Adrenal gland (tissue), 12 donors: ENCODE results near the gene IL17RD. TPM values are rescaled to one million over a fixed set of nuclear protein-coding genes. Genes with fewer than 3 reads are reported as not detected.

Experiments used
- DNase-seq, 7 donors: peaks; one replicate each; pipeline ENCODE4 v3.0.0-alpha.2; 2019 to 2020
- H3K27ac ChIP-seq, 5 donors: fragments of 200-600 bp; sonication (generic) in 4 of 5; 1 replicate in 3 of 5; 2 replicates in 2 of 5; pipeline versions ENCODE4 v1.5.1 to v1.8.0; 2016 to 2020; ENCODE audit warnings: mild to moderate bottlenecking in 1 of 5
- H3K27me3 ChIP-seq: fragments of 200-600 bp; 2 replicates; pipeline ENCODE4 v1.8.0; 2021
- H3K36me3 ChIP-seq, 2 donors: fragments of 200-600 bp; replicated peaks in 1 of 2; 1 replicate in 1 of 2; 2 replicates in 1 of 2; pipeline versions ENCODE4 v1.5.1 to v1.8.0; 2018 to 2022
- H3K4me1 ChIP-seq, 2 donors: fragments of 200-600 bp; replicated peaks in 1 of 2; 1 replicate in 1 of 2; 2 replicates in 1 of 2; pipeline versions ENCODE4 v1.5.1 to v1.8.0; 2018 to 2021
- H3K4me3 ChIP-seq, 4 donors: fragments of 200-600 bp; sonication (generic) in 3 of 4; one replicate each; pipeline ENCODE4 v1.5.1; 2016 to 2018
- H3K9me3 ChIP-seq, 3 donors: fragments of 200-600 bp; sonication (generic) in 1 of 3; replicated peaks in 1 of 3; 1 replicate in 2 of 3; 2 replicates in 1 of 3; pipeline versions ENCODE4 v1.5.1 to v1.8.0; 2016 to 2021
- POLR2A ChIP-seq, 2 donors: fragments of 450-650 bp; IDR thresholded peaks; one replicate each; pipeline ENCODE4 v1.6.1; 2017; ENCODE audit warnings: antibody characterized with exemption in 2 of 2, mild to moderate bottlenecking in 2 of 2, moderate library complexity in 1 of 2
- WGBS, 4 donors: extraction: QIAGEN DNeasy Blood & Tissue Kit in 2 of 4; methylation state at CpG; one replicate each; pipeline versions ENCODE4 v1.1.5 to v1.1.7; 2013 to 2017; 5-methylcytosine and 5-hydroxymethylcytosine counted together
- intact Hi-C, 2 donors: fragments of 100-400 bp; cut with DNase I; formaldehyde crosslinking; loops; one replicate each; pipeline versions ENCODE4 v1.14.1 to v1.15.0; 2022 to 2023
- polyA plus RNA-seq, 3 donors: library from polyadenylated mRNA; stranded (reverse); fragments of 200-250 nt in 2 of 3; fragments of 350-450 nt in 1 of 3; fragmentation: Illumina TruSeq in 1 of 3; extraction: RNeasy Lipid Tissue Mini Kit (QIAGEN cat#74804) in 1 of 3; gene quantifications; one replicate each; pipeline ENCODE4 v1.2.3, GENCODE V29; 2013 to 2014
- total RNA-seq, 9 donors: library from RNA; depleted of rRNA in 4 of 9; stranded (reverse); fragments of >200 nt in 4 of 9; fragments of 120-200 nt in 1 of 9; fragmentation: NEBNext Ultra II Directional in 1 of 9; extraction: Animal tissue kit (Norgen Biotek cat#: 25700) in 1 of 9; gene quantifications; one replicate each; pipeline versions ENCODE4 v1.1.0 to v1.2.4, GENCODE V29; 2013 to 2023
- TF ChIP-seq, protein P1 (sequence below), 6 experiments: fragments of 450-650 bp in 4 of 6; fragments of 200-600 bp in 2 of 6; sonication (generic) in 1 of 6; IDR thresholded peaks; 1 replicate in 5 of 6; 2 replicates in 1 of 6; pipeline versions ENCODE4 v1.5.1 to v1.8.0; 2016 to 2021; ENCODE audit warnings: antibody characterized with exemption in 6 of 6, mild to moderate bottlenecking in 2 of 6, moderate library complexity in 1 of 6
- donor health status: healthy with polysubstance abuse.
- donor health status: Bipolar disorder and iron deficiency.
- donor health status: DM: yes; HTN: yes; CAD: no.
- donor health status: DM: no; HTN: no; CAD: no.
- donor health status: DM: no; HTN: no; CAD: no.
- donor health status: DM: yes; HTN: yes; CAD: no.

The IL17RD gene
- total and polyA plus RNA-seq, 12 donors: 0.44 to 7.1 (median 1.5) TPM

DNA sequence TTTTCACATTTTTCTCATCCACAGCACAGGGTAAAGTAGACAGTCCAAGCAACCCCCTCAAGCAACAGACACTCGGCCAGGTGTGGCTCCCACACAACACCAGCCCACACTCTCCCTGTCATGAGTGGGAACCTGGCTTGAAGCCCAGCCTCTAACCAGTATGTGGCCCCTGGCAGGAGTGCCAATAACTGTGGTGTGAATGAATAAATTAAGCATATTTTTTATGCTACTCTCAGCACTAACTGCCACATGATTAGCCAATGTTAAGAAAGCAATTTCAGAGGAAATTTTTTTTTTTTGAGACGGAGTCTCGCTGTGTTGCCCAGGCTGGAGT, 9.9 kb downstream of the IL17RD start:
- Histone ChIP-seq H3K27ac (no peak overlapping the region), H3K9me3 (no peaks in the 10 kb centered on the region), H3K36me3 (no peaks in the 10 kb centered on the region), H3K4me3 (no peak overlapping the region), H3K4me1 (no peaks in the 10 kb centered on the region), H3K27me3 (no peaks in the 10 kb centered on the region)
- intact Hi-C loops: no loop called here
- TF ChIP-seq, protein P1, sequence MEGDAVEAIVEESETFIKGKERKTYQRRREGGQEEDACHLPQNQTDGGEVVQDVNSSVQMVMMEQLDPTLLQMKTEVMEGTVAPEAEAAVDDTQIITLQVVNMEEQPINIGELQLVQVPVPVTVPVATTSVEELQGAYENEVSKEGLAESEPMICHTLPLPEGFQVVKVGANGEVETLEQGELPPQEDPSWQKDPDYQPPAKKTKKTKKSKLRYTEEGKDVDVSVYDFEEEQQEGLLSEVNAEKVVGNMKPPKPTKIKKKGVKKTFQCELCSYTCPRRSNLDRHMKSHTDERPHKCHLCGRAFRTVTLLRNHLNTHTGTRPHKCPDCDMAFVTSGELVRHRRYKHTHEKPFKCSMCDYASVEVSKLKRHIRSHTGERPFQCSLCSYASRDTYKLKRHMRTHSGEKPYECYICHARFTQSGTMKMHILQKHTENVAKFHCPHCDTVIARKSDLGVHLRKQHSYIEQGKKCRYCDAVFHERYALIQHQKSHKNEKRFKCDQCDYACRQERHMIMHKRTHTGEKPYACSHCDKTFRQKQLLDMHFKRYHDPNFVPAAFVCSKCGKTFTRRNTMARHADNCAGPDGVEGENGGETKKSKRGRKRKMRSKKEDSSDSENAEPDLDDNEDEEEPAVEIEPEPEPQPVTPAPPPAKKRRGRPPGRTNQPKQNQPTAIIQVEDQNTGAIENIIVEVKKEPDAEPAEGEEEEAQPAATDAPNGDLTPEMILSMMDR (IDR thresholded peaks at IDR 0.05): no peak
- no peak for TF ChIP-seq POLR2A (IDR thresholded peaks at IDR 0.05)
- 88 to 93% (median 89%) methylated on average over 3 of the region's 3 CpGs for WGBS, 4 donors
- no peak for DNase-seq

DNA sequence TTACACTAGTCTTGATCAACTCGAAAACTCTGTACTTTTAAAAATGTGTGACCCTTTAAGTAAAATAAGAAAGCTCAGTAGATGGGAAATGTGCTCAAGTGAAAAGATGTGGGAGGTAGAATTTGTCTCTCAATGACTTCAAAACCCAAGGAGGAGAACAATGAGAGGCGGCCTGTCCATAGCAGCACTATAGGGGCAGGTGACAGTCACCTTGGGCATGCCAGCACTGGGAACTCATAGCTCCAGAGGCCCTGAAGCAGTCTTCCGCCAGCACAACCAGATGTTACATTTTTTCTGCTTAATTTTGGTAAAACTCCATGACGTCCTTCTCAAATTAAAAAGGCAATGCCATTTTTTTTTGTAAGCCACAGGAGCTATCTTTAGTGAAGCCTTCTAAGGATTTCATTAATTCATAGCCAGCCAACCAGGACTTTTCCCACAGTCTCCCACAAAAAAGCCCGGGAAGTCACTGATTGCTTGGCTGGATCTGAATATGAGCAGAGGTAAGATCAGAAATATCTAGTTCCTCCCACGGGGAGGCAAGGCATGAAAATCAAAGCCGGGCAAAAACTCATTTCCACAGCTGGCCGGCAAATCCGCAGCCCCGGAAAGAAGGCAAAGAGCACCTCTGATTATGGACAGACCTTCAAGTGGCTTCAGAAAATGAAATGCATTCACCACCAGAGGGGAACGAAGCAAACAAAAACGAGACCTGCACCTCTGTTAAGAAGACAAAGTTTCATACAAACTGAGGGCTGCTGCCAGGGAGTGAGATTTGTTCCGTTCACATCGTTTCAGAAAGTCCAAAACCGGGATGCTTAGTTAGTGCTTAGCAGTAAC, 10.5 kb downstream of the IL17RD start:
- intact Hi-C loops: no loop called here
- no peak overlapping the region for H3K27ac ChIP-seq

DNA sequence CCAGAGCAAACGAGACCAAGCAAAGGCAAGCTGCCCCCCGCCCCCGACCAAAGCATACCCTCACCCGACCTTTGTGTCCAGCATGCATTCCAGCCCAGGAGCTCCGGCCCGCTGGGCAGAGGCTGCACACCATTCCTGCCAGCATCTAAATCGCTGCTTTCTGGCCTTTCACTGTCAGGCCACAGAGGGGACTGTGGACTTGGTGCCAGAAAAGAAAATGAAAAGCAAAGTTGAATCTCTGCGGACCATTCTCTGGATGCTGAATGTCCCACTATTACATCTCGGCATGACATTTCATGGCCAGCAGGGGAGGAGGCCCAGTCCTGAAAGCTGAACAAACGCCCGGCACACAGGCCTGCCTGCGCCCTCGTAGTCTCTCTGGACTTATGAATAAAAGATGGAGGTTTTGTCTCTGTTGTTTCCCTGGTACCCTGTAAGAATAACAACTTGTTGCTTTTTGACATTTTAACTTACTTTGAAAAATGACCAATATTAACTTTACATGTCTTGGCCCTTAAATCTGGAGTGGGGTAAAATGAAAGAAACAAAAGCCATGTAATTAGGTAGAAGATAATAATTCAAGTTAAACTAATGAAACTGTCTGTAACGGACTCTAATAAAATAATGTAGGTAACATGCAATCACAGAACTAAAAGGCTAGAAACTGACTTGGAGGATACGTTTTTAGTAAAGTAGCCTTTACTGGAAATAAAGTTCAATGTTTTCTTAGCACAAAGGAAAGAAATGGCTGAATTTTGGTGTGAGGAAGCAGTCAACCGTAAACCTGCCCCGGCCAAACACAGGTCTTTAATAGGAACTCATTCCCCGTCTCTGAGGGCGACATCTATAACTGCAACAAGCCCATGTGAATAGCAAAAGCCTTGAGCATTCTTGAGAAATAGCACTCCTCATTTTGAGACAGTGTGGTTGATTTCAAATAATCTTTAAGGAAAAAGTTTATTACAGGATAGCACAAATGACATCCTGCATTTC, 12.7 kb downstream of the IL17RD start:
- Histone ChIP-seq H3K27me3 (no peaks in the 10 kb centered on the region), H3K9me3 (no peaks in the 10 kb centered on the region), H3K36me3 (no peaks in the 10 kb centered on the region), H3K4me1 (no peaks in the 10 kb centered on the region), H3K27ac (peak overlapping the region in 1 of 5 donors; percentile 8), H3K4me3 (no peak overlapping the region)
- intact Hi-C loops: no loop called here
- TF ChIP-seq, protein P1 (IDR thresholded peaks at IDR 0.05): no peak
- no peak for TF ChIP-seq POLR2A (IDR thresholded peaks at IDR 0.05)
- DNase-seq: peak in 1 of 7 donors; percentile 50
- 71 to 82% (median 78%) methylated on average over 19 of the region's 19 CpGs for WGBS, 4 donors

More for the DNA sequence above, 10.5 kb downstream of the IL17RD start:
- H3K9me3 ChIP-seq: no peaks in the 10 kb centered on the region
- 71 to 85% (median 76%) methylated on average over 15 of the region's 15 CpGs for WGBS, 4 donors
- H3K4me3 ChIP-seq: no peak overlapping the region
- TF ChIP-seq POLR2A (IDR thresholded peaks at IDR 0.05): no peak
- TF ChIP-seq, protein P1 (IDR thresholded peaks at IDR 0.05): no peak
- H3K27me3 ChIP-seq: no peaks in the 10 kb centered on the region
- peak in 1 of 7 donors; percentile 15 for DNase-seq
- H3K4me1 ChIP-seq: no peaks in the 10 kb centered on the region
- H3K36me3 ChIP-seq: no peaks in the 10 kb centered on the region

DNA sequence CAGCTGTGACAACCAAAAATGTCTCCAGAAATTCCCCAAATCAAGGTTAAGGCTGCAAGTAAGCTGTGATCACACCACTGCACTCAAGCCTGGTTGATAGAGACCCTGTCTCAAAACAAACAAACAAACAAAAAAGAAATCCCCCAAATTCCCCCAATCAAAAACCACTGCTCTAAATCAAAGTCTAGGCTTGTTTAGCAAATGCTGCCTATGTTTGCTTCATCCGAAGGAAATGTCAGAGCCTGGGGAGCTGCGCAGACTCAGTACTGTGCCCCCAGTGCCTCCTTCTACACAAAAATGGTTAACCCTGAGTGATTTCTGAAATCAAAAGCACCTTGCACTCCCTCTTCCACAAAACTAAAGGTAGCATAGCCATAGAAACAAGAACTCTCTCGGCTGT, 13.4 kb downstream of the IL17RD start:
- no peaks in the 10 kb centered on the region for H3K9me3 ChIP-seq
- H3K4me3 ChIP-seq: no peak overlapping the region
- 70 to 85% (median 80%) methylated on average over 3 of the region's 3 CpGs for WGBS, 4 donors
- no peak for TF ChIP-seq POLR2A (IDR thresholded peaks at IDR 0.05)
- TF ChIP-seq, protein P1 (IDR thresholded peaks at IDR 0.05): no peak
- intact Hi-C loops: no loop called here
- H3K27ac ChIP-seq: no peak overlapping the region
- DNase-seq: peak in 1 of 7 donors; percentile 17
- no peaks in the 10 kb centered on the region for H3K36me3 ChIP-seq
- H3K27me3 ChIP-seq: no peaks in the 10 kb centered on the region
- H3K4me1 ChIP-seq: no peaks in the 10 kb centered on the region
